ENCODE data around the gene DOCK1.

The DOCK1 gene

GRCh38 chr10:126904818-126905701, at the start of gene DOCK1:
TSS of gene DOCK1 (plus strand) at chr10:126905428. CDS start at chr10:126905518, 90 bp downstream.
- no peak for TF ChIP-seq CTCF (IDR thresholded peaks at IDR 0.05; ENCODE audit: low read length, missing control alignments)
- DNase-seq (ENCODE audit: low read depth) = peak; percentile 73
- H3K4me3 ChIP-seq (replicated peaks; ENCODE audit: low read depth, low read length) = peak within 1 kb of the TSS; percentile 74

GRCh38 chr10:126857178-126857806, 47.9 kb upstream of the DOCK1 start:
- no peak overlapping the region for H3K4me3 ChIP-seq (replicated peaks; ENCODE audit: low read depth, low read length)
- no peak for DNase-seq (ENCODE audit: low read depth)
- no peak for TF ChIP-seq CTCF (IDR thresholded peaks at IDR 0.05; ENCODE audit: low read length, missing control alignments)

GRCh38 chr10:126867567-126868365, 37.5 kb upstream of the DOCK1 start:
- peak; percentile 30 for DNase-seq (ENCODE audit: low read depth)
- TF ChIP-seq CTCF (IDR thresholded peaks at IDR 0.05; ENCODE audit: low read length, missing control alignments) = no peak
- no peak overlapping the region for H3K4me3 ChIP-seq (replicated peaks; ENCODE audit: low read depth, low read length)

GRCh38 chr10:126868371-126868770, 36.9 kb upstream of the DOCK1 start:
- no peak for TF ChIP-seq CTCF (IDR thresholded peaks at IDR 0.05; ENCODE audit: low read length, missing control alignments)
- no peak for DNase-seq (ENCODE audit: low read depth)
- no peak overlapping the region for H3K4me3 ChIP-seq (replicated peaks; ENCODE audit: low read depth, low read length)

- DNase-seq (ENCODE audit: low read depth) = no peak
These were observed 33.1 kb upstream of the DOCK1 start for GRCh38 chr10:126872135-126872534.

More at GRCh38 chr10:126872135-126872534, 33.1 kb upstream of the DOCK1 start:
- no peak for TF ChIP-seq CTCF (IDR thresholded peaks at IDR 0.05; ENCODE audit: low read length, missing control alignments)
- no peak overlapping the region for H3K4me3 ChIP-seq (replicated peaks; ENCODE audit: low read depth, low read length)

Measured in fibroblast of pulmonary artery (primary cell).